Brain microvascular endothelial cell (primary cell): ENCODE results near the gene STEAP2.
A peak's percentile ranks its signal among the peaks of the same experiment; 100 is the strongest.

Experiments
- DNase-seq: peaks from one replicate; pipeline ENCODE4 v3.0.0-alpha.2; 2020
- H3K27ac ChIP-seq: fragments of 250-450 bp; sonication (Bioruptor Pico); 2 replicates; pipeline ENCODE4 v1.5.1; 2020; ENCODE audit warnings: mild to moderate bottlenecking, moderate library complexity
- H3K27me3 ChIP-seq: fragments of 250-450 bp; sonication (Bioruptor Pico); replicated peaks from 2 replicates; pipeline ENCODE4 v1.5.1; 2020; ENCODE audit warnings: mild to moderate bottlenecking
- H3K36me3 ChIP-seq: fragments of 250-450 bp; sonication (Bioruptor Pico); replicated peaks from 2 replicates; pipeline ENCODE4 v1.5.1; 2020; ENCODE audit warnings: mild to moderate bottlenecking
- H3K4me3 ChIP-seq: 2 replicates; pipeline ENCODE4 v1.5.1; 2011; ENCODE audit warnings: low read depth, mild to moderate bottlenecking, control low read depth, low read length, moderate library complexity
- CTCF ChIP-seq: IDR thresholded peaks from 2 replicates; pipeline ENCODE4 v1.5.1; 2011; ENCODE audit warnings: low read depth, mild to moderate bottlenecking, moderate library complexity, low read length, control low read depth, inconsistent platforms; ENCODE audit errors: missing control alignments
- in situ Hi-C: cut with HindIII; loops from 2 replicates; pipeline ENCODE4 v1.10.0; 2017; ENCODE audit warnings: low sequenced_read_pairs, low pct_ligation_motif_present

STEAP2 gene

DNA sequence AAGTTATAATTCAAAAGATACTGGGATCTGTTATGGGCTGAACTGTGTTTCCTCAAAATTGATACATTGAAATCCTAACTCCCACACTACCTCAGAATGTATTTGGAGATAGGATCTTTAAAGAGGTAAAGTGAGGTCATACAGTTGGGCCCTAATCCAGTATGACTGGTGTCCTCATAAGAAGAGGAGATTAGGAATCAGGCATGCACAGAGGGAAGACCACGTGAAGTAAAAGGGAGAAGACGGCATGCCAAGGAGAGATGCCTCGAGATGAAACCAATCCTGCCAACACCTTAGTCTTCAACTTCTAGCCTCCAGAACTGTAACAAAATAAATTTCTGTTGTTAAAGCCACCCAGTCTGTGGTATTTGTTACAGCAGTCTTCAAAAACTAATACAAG lies 27.5 kb downstream of the STEAP2 start:
- H3K27me3 ChIP-seq: no peaks in the 10 kb centered on the region
- no peak overlapping the region for H3K27ac ChIP-seq
- DNase-seq: no peak
- in situ Hi-C loops: no loop called here
- TF ChIP-seq CTCF: no peak
- no peak overlapping the region for H3K4me3 ChIP-seq
- H3K36me3 ChIP-seq: no peaks in the 10 kb centered on the region

DNA sequence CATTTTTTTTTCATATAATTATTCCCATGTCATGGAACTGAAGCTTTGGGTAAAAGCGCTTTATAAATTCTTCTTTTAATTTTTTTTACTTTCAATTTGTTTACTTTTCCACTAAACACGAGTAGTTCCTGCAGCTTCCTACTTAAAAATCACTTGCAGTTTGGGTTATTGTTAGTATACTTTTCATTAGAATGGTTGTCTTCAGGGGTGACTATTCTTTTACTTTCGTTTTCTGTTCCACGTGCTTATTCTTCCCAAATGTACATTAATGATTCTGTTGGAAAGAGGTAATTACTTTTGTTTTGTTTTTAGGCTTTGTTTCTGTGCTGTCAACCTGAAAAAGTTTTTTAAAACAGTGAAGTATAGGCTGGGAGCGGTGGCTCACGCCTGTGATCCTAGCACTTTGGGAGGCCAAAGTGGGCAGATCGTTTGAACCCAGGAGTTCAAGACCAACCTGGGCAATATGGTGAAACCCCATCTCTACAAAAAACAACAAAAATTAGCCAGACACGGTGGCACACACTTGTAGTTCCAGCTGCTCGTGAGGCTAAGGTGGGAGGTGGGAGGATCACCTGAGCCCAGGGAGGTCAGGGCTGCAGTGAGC lies 28.2 kb downstream of the STEAP2 start:
- in situ Hi-C loops: no loop called here
- H3K36me3 ChIP-seq: no peaks in the 10 kb centered on the region
- no peaks in the 10 kb centered on the region for H3K27me3 ChIP-seq
- H3K4me3 ChIP-seq: no peak overlapping the region
- DNase-seq: no peak
- TF ChIP-seq CTCF: no peak
- no peak overlapping the region for H3K27ac ChIP-seq

DNA sequence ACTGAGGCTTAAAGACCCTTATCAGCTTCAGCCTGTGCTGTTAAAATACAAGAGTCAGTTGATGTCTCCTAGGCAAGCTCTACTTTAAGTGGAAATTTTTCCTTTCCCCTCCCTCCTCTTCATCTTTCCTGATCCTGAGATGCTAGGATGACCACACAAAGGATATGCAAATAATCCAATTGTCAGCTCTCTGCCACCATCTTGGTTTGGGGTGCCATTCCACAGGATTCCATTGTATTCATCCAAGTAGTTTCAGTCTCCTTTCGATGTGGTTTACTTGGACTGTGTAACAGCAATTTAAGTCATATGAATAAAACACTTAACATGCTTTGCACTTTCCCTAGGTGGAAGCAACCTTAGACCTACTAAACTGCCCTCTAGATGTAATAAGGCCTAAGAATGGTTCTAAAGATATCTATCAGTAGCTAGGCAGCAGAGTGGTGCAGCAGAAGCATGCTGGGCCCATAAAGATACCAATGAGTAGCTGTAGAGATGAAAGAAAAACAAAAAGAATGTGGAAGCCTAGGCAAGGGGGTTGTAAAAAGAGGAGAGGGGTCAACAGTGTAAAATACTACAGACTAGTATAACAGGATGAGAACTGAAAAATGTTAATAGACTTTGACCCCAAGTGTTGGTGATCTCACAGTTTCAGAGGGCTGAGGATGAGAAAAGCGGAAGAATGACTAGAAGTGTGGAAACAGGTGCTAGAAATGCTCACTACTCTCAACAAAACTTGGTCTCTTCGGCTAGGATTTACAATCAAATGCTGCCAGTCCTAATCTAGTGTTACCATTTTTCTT lies 31.0 kb downstream of the STEAP2 start:
- no peak for DNase-seq
- Histone ChIP-seq H3K4me3 (no peak overlapping the region), H3K27me3 (no peaks in the 10 kb centered on the region), H3K27ac (no peak overlapping the region), H3K36me3 (no peaks in the 10 kb centered on the region)
- in situ Hi-C loops: no loop called here
- TF ChIP-seq CTCF: no peak

DNA sequence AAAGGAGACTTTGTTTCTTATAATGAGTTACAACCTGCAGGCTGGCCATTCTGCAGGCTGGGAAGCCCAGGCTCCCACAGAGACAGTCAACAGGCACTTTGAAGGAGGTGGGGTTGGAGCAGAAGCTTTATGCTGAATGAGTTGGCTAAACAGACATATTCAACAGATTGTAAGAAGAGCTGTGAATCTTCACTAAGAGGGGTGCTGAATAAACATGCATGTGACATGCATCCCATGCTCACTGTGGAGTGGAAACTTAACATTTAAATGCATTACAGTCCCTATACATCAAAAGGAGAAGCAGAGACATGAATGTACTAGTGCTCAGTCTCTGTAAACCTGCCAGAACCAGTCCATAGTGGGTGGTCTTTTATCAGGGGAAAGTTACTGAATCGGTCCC lies 32.0 kb downstream of the STEAP2 start:
- Histone ChIP-seq H3K4me3 (no peak overlapping the region), H3K27me3 (no peaks in the 10 kb centered on the region), H3K27ac (no peak overlapping the region), H3K36me3 (no peaks in the 10 kb centered on the region)
- DNase-seq: no peak
- no peak for TF ChIP-seq CTCF
- in situ Hi-C loops: no loop called here

DNA sequence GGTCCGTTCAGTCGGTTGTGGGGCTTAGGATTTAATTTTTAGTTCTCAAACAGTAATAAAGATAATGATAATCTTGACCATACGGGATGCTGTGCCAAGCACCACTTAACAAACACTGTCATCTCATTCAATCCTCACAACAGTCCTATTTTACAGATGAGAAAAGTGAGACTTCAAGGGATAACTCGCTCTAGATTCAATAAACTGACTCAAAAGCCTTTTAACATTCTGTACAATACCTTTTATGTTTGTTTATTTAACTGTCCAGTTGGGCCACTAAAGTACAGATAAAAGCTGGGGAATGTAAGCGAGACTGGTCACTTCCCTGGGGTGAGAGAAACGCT lies 33.0 kb downstream of the STEAP2 start:
- H3K36me3 ChIP-seq: no peaks in the 10 kb centered on the region
- H3K27me3 ChIP-seq: no peaks in the 10 kb centered on the region
- peak overlapping the region; percentile 89 for H3K4me3 ChIP-seq
- no peak for DNase-seq
- H3K27ac ChIP-seq: no peak overlapping the region
- no peak for TF ChIP-seq CTCF
- in situ Hi-C loops: no loop called here
